Astrocyte of the spinal cord (primary cell): ENCODE measurements around the gene ODC1.

Source experiments
- DNase-seq: peaks from one replicate; pipeline ENCODE4 v3.0.0; 2011; ENCODE audit warnings: low read depth, low spot score
- H3K4me3 ChIP-seq: 2 replicates; pipeline ENCODE4 v1.5.1; 2011; ENCODE audit warnings: low read depth, mild to moderate bottlenecking, low read length, moderate library complexity
- in situ Hi-C: cut with HindIII; loops from 2 replicates; pipeline ENCODE4 v1.10.0; 2017; ENCODE audit warnings: low sequenced_read_pairs
- TF ChIP-seq, protein P1 (sequence below): IDR thresholded peaks from 2 replicates; pipeline ENCODE4 v1.5.1; 2012; ENCODE audit warnings: low read depth, mild to moderate bottlenecking, low read length, inconsistent platforms

ODC1 gene

DNA sequence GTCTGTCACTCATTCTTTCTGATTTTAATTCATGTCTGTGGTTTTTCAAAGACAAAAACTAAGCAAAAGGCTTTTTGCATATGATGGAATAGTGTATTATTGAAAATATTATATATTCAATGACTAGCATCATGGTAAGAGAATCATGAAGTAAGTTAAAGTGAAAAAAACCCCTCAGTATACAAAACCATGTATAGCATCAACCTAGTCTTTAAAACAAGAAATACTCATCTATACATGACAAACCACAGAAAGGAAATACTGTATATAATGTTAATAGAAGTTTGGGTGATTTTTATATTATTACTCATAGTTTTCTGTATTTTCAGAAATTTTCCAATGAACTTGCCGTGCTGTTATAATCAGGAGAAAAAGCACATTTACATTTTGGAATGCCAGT lies 38.0 kb upstream of the ODC1 start:
- in situ Hi-C loops = no loop called here
- TF ChIP-seq, protein P1, sequence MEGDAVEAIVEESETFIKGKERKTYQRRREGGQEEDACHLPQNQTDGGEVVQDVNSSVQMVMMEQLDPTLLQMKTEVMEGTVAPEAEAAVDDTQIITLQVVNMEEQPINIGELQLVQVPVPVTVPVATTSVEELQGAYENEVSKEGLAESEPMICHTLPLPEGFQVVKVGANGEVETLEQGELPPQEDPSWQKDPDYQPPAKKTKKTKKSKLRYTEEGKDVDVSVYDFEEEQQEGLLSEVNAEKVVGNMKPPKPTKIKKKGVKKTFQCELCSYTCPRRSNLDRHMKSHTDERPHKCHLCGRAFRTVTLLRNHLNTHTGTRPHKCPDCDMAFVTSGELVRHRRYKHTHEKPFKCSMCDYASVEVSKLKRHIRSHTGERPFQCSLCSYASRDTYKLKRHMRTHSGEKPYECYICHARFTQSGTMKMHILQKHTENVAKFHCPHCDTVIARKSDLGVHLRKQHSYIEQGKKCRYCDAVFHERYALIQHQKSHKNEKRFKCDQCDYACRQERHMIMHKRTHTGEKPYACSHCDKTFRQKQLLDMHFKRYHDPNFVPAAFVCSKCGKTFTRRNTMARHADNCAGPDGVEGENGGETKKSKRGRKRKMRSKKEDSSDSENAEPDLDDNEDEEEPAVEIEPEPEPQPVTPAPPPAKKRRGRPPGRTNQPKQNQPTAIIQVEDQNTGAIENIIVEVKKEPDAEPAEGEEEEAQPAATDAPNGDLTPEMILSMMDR = no peak

DNA sequence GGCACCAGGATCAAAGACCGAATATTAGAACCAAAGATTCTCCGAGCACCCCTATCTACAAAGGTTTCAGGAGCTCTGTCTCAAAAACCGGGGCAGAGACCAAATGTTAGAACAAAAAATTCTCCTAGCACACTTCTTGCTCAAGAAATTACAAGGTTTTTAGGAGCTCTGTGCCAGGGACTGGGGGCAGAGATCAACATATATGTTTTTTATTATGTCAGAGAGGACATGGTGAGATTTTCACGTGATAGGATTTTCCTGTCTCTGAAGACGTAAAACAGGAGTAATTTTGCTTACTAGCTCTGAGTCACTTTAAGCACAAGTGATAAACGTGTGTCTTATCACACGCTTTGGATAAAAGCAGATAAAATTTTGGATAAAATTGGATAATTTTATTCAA lies 34.8 kb upstream of the ODC1 start:
- TF ChIP-seq, protein P1 = no peak
- in situ Hi-C loops = no loop called here
- no peak for DNase-seq
- no peak overlapping the region for H3K4me3 ChIP-seq

More for the DNA sequence above, 38.0 kb upstream of the ODC1 start:
- DNase-seq = no peak
- no peak overlapping the region for H3K4me3 ChIP-seq

DNA sequence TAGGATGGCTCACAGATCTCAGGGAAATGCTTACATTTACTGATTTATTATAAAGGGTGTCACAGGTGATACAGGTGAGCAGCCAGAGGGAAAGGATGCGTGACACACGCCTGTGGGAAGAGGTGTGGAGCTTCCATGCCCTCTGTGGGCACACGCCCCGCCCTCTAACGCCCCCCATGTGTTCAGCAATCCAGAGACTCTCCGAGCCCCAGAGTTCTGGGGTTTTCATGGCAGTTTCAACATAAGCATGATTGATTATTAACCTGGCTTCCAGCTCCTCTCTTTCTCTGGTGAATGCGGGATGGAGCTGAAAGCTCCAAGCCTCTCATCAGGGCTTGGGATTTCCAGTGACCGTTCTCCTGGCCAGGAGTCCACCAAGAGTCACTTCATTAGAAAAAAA lies 34.3 kb upstream of the ODC1 start:
- TF ChIP-seq, protein P1 = no peak
- H3K4me3 ChIP-seq = no peak overlapping the region
- in situ Hi-C loops = no loop called here
- no peak for DNase-seq

DNA sequence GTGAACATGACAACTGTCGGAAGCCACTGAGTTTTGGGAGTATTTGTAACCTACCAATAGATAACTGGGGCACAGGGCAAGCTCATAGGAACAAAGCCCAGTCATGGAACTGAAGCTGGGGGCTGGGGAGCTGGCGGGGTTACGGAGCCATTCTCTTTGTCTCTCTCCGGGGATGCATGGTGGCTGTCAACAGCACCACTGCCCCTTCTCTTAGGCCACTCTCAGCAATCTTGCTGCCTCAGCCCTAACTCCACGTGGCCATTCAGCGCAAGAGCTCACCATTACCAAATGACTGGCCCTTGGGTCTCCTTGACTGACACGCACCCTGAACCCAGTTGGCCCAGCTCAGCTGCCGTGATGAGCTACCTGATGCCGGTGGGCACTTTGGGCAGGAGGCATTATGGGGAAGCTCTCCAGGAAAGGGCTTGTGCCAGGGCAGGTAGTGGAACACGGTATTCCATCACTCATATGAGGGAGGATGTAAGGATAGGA lies 33.6 kb upstream of the ODC1 start:
- TF ChIP-seq, protein P1 = no peak
- DNase-seq = no peak
- in situ Hi-C loops = no loop called here

DNA sequence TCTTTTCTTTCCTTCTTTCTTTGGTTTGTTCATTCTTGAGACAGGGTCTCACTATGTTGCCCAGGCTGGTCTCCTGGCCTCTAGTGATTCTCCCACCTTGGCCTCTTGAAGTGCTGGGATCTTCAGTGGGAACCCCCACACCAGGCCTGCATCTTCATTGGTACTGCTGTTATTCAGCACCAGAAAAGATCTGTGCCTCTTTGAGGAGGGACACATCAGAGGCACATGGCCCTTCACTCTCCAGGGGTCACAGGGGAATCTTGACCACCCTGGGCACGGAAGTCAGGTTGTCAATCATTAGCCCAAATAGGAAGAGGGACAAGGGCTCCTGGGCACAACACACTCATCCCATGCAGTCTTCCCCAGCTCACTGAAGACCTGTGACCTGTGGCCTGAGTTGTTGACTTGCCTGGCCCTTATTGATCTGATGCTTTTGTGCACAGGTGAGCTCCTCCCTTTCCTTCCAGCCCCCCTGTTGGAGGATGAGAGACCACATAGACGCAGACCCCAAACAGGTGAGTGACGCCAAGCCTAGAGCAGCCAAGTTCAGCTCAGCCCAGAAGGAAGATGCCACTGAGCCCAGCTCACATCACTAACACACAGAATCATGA lies 33.0 kb upstream of the ODC1 start:
- in situ Hi-C loops = no loop called here
- TF ChIP-seq, protein P1 = no peak
- H3K4me3 ChIP-seq = no peak overlapping the region
- no peak for DNase-seq

More for the DNA sequence above, 33.6 kb upstream of the ODC1 start:
- no peak overlapping the region for H3K4me3 ChIP-seq

DNA sequence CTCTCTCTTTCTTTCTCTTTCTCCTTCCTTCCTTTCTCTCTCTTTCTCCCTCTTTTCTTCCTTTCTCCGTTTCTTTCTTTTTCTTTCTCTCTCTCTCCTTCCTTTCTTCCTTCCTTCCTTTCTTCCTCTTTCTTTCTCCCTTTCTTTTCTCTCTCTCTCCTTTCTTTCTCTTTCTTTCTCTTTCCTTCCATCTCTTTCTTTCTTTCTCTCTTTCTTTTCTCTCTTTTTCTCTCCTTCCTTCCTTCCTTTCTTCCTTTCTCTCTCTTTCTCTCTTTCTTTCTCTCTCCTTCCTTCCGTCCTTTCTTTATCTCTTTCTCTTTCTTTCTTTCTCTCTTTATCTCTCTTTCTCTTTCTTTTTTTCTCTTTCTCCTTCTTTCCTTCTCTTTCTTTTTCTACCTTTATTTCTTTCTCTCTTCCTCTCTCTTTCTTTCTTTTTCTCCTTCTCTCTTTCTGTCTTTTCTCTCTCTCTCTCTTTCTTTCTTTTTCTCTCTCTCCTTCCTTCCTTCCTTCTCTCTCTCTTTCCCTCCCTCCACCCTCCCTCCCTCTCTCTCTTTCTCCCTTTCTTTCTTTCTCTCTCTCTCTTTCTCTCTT lies 32.3 kb upstream of the ODC1 start:
- no peak for DNase-seq
- in situ Hi-C loops = no loop called here
- no peak overlapping the region for H3K4me3 ChIP-seq
- TF ChIP-seq, protein P1 = no peak
